Kidney (tissue), 14 donors: Measurements from ENCODE around the gene C16orf90. TPM values are rescaled to one million over a fixed set of nuclear protein-coding genes. Genes with fewer than 3 reads are reported as not detected.

Experiments used
- DNase-seq, 5 donors: peaks; one replicate each; pipeline ENCODE4 v3.0.0-alpha.2; 2013 to 2020
- FAIRE-seq: peaks from 2 replicates; lab custom pipeline; 2012; peaks lifted over from hg19 to GRCh38; lab: Jason Lieb, UNC
- H3K27ac ChIP-seq, 2 donors: one replicate each; pipeline ENCODE4 v1.7.0; 2013; ENCODE audit warnings: low read depth in 2 of 2, low read length in 2 of 2, inconsistent platforms in 1 of 2
- H3K27me3 ChIP-seq: one replicate; pipeline ENCODE4 v1.7.1; 2013; ENCODE audit warnings: low read length, inconsistent platforms; ENCODE audit not compliant: control insufficient read depth, insufficient read depth
- H3K36me3 ChIP-seq, 3 donors: one replicate each; pipeline versions ENCODE4 v1.7.0 to v1.7.1; 2013; ENCODE audit warnings: low read length in 3 of 3, control low read depth in 1 of 3, inconsistent platforms in 1 of 3; ENCODE audit not compliant: insufficient read depth in 3 of 3, control insufficient read depth in 2 of 3
- H3K4me1 ChIP-seq, 3 donors: one replicate each; pipeline versions ENCODE4 v1.7.0 to v1.7.1; 2013; ENCODE audit warnings: low read length in 3 of 3, inconsistent platforms in 1 of 3, low read depth in 1 of 3; ENCODE audit not compliant: control insufficient read depth in 2 of 3, insufficient read depth in 2 of 3
- H3K4me3 ChIP-seq, 3 donors: one replicate each; pipeline versions ENCODE4 v1.7.0 to v1.8.1; 2013; ENCODE audit warnings: low read length in 3 of 3, control low read depth in 1 of 3, inconsistent platforms in 1 of 3
- H3K9ac ChIP-seq, 3 donors: one replicate each; pipeline versions ENCODE4 v1.7.0 to v1.7.1; 2013; ENCODE audit warnings: low read length in 3 of 3, control low read depth in 1 of 3, inconsistent platforms in 1 of 3
- H3K9me3 ChIP-seq, 3 donors: one replicate each; pipeline versions ENCODE4 v1.7.0 to v1.7.1; 2013; ENCODE audit warnings: low read length in 3 of 3, control low read depth in 1 of 3, inconsistent platforms in 1 of 3; ENCODE audit not compliant: control insufficient read depth in 2 of 3, insufficient read depth in 1 of 3
- intact Hi-C: fragments of 100-400 bp; cut with DNase I; formaldehyde crosslinking; loops from one replicate; pipeline ENCODE4 v1.11.1; 2022
- polyA plus RNA-seq: library from polyadenylated mRNA; stranded (reverse); fragments of 350-450 nt; fragmentation: Illumina TruSeq; extraction: RNeasy Lipid Tissue Mini Kit (QIAGEN cat#74804); gene quantifications from one replicate; pipeline ENCODE4 v1.2.3, GENCODE V29; 2014; ENCODE audit warnings: low read depth, low replicate concordance; ENCODE audit not compliant: insufficient read depth
- total RNA-seq: library from RNA; stranded (reverse); fragmentation: NEBNext Ultra II Directional; extraction: Animal tissue kit (Norgen Biotek cat#: 25700); gene quantifications from one replicate; pipeline ENCODE4 v1.2.1, GENCODE V29; 2021
- TF ChIP-seq, protein P1 (sequence below): IDR thresholded peaks from 3 replicates; pipeline ENCODE4 v1.5.1; 2012; ENCODE audit warnings: mild to moderate bottlenecking, moderate library complexity, borderline replicate concordance; ENCODE audit not compliant: insufficient read depth; ENCODE audit errors: extremely low read depth
- donor health status: control.
- donor health status: control.
- donor health status: control.
- donor health status: control.
- donor health status: control.
- donor health status: DM: yes; HTN: yes; CAD: no.
- donor health status: Normal renal cell carcinoma (clear cell type).

Gene C16orf90
- total and polyA plus RNA-seq, 2 donors from 2014 or later = not detected

DNA sequence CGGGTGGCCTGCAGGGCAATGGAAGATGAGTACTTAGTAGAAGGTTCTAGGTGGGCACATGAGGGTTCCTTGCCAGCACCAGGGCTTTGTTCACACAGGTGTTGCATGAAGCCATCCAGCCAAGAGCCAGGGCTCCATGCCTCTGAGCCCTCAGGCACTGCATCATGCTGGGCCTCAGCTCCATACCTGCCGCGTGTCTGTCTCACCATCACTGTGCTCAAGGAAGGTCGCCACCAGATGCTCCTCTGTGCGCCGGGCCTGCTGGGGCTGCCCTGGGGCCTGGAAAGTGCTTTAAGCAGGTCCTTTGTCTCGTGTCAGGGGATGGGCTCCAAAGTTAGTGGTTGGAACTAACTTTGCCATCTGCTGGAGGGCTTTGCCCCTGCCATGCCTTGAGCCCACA, 25.6 kb downstream of the C16orf90 start:
- Histone ChIP-seq H3K4me3 (no peak overlapping the region), H3K4me1 (peaks cover 0 to 47% (median 0%) of the 10 kb centered on the region in 3 donors), H3K27ac (no peak overlapping the region), H3K9ac (no peak overlapping the region), H3K36me3 (peaks cover 2 to 16% (median 9%) of the 10 kb centered on the region in 3 donors), H3K27me3 (no peaks in the 10 kb centered on the region), H3K9me3 (no peaks in the 10 kb centered on the region)
- FAIRE-seq (no peak), DNase-seq (peak in 1 of 5 donors; percentile 53)
- TF ChIP-seq, protein P1, sequence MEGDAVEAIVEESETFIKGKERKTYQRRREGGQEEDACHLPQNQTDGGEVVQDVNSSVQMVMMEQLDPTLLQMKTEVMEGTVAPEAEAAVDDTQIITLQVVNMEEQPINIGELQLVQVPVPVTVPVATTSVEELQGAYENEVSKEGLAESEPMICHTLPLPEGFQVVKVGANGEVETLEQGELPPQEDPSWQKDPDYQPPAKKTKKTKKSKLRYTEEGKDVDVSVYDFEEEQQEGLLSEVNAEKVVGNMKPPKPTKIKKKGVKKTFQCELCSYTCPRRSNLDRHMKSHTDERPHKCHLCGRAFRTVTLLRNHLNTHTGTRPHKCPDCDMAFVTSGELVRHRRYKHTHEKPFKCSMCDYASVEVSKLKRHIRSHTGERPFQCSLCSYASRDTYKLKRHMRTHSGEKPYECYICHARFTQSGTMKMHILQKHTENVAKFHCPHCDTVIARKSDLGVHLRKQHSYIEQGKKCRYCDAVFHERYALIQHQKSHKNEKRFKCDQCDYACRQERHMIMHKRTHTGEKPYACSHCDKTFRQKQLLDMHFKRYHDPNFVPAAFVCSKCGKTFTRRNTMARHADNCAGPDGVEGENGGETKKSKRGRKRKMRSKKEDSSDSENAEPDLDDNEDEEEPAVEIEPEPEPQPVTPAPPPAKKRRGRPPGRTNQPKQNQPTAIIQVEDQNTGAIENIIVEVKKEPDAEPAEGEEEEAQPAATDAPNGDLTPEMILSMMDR = no peak
- intact Hi-C loops = no loop called here

GRCh38 chr16:3468501-3468900, 26.8 kb downstream of the C16orf90 start:
- H3K9ac ChIP-seq = no peak overlapping the region
- peaks cover 2 to 16% (median 9%) of the 10 kb centered on the region in 3 donors for H3K36me3 ChIP-seq
- DNase-seq (peak in 1 of 5 donors; percentile 29), FAIRE-seq (no peak)
- TF ChIP-seq, protein P1 = no peak
- intact Hi-C loops = no loop called here
- H3K4me1 ChIP-seq = peaks cover 0 to 48% (median 0%) of the 10 kb centered on the region in 3 donors
- H3K27me3 ChIP-seq = no peaks in the 10 kb centered on the region
- no peak overlapping the region for H3K27ac ChIP-seq
- no peaks in the 10 kb centered on the region for H3K9me3 ChIP-seq
- H3K4me3 ChIP-seq = peak overlapping the region in 1 of 3 donors; percentile 15

DNA sequence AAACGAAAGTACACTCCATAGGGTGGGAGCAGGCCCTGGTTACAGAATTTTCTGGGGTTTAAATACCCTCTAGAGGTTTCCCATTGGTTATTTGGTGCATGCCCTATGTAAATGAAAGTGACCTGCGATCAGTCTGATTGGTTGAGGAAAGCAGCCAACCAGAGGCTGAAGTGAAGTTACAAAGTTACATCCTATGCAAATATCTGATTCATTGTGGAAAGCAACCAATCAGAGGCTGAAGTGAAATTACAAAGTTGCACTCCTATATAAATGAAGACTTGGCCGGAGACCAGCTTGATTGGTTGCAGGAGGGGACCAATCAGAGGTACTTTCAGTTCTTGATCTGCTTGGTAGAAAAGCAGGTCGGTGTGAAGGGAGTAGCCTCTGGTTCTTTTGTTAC, 27.4 kb downstream of the C16orf90 start:
- H3K4me1 ChIP-seq = peaks cover 0 to 48% (median 0%) of the 10 kb centered on the region in 3 donors
- DNase-seq (no peak), FAIRE-seq (no peak)
- H3K4me3 ChIP-seq = no peak overlapping the region
- TF ChIP-seq, protein P1 = no peak
- no peaks in the 10 kb centered on the region for H3K9me3 ChIP-seq
- no peak overlapping the region for H3K9ac ChIP-seq
- H3K27ac ChIP-seq = no peak overlapping the region
- H3K36me3 ChIP-seq = peaks cover 2 to 16% (median 9%) of the 10 kb centered on the region in 3 donors
- H3K27me3 ChIP-seq = no peaks in the 10 kb centered on the region
- intact Hi-C loops = no loop called here

DNA sequence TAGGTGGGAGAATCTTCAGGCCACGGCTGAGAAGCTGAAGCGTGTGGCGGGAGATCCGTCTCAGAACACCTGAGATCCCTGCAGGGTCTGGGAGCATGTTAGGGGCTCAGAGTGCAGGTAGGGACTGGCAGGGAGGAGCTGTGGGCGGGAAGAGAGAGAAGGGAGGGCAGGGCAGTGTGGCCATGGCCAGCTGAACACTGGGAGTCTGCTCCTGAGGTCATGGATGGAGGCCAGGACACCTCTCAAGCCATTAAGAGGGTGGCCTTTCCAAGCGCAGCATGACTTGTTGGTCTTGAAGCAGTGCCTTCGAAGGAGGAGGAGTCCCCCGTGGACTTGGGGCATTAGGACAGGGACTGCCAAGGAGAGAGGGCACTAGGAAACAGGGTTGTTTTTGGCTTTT, 28.1 kb downstream of the C16orf90 start:
- TF ChIP-seq, protein P1 = no peak
- Histone ChIP-seq H3K27ac (no peak overlapping the region), H3K4me1 (peaks cover 0 to 50% (median 4%) of the 10 kb centered on the region in 3 donors), H3K4me3 (no peak overlapping the region), H3K36me3 (peaks cover 2 to 16% (median 9%) of the 10 kb centered on the region in 3 donors), H3K9ac (no peak overlapping the region), H3K27me3 (no peaks in the 10 kb centered on the region), H3K9me3 (no peaks in the 10 kb centered on the region)
- intact Hi-C loops = no loop called here
- FAIRE-seq (no peak), DNase-seq (peak in 1 of 5 donors; percentile 27)
